GM18861 (cell line): ENCODE data around the gene EVI5.
"Not testable (repeated sequence)": the region's sequence is repeated elsewhere in the genome, so short reads cannot be mapped to it uniquely, and the experiment has no call there.

Source experiments
- ATAC-seq: cut with Tn5 transposase; IDR thresholded peaks from one replicate; pipeline ENCODE4 v1.9.1; 2021; ENCODE audit not compliant: unreplicated experiment

Gene EVI5

DNA sequence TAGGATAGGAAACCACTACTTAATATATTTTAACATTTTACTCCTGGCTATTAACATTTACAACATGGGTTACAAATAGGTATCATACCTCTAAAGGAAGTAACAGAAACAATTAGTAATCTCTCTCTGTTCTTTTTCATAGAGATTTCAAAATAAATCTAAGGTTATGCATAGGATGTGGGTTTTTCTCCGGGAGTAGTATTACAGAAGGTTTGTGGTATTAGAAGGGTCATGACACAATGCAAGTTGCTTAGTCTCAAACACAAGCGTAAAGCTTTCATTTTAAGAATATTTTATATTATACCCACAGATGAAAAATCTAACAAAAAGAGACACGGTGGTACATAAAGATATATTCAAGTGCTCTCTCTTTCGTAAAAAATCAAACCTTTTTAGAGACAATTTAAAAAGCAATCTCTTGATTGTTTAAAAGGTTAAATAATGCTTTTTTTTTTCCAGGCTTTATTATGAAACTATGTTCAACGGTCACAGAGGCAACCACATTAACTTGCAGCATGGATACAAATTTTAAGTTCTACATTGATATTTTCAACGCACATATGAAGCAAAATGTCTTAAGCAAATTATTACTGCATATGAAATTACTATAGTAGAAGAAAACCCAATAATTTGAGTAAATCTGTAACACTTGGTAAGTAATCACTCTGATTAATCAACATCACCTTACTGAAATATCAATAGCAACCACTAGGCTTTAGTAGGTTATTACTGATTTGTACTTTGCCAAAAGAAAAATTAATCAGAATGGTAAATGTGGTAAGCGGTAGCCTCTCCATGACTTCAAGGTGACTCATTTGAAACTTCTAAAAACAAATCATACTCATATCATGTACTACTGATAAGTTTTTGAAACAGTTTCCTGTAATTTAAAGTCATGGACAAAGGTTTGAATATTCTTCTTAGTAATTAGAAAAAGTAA, 200.8 kb downstream of the EVI5 start:
- ATAC-seq = peak; percentile 79

DNA sequence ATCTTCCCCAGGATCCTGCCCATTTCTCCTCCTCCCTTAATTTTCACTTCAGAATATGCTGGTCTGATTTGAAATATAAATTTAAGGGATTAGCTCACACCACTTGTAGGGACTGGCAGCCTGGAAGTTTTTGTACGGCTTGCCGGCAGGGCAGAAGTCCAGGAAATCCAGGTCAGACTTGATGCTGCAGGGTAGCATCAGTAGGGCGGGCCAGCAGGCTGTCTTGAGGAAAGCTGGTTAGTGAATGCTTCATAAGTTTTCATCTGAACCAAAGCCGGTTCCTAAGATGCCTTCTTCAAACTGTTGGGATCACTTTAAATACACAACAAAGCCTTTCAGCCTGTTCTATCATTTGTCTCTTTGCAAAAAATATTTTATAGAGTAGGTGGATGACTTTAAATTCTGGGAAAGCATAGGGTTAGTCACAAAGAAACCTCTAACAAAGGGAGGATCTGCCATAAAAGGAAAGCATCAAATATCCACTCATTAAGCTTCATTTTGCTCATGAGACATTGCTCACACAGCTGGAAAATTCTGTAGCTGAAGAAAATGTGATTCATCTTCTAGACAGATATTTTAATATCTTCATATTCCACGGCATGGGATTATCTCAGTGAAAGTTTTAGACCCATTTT, 207.5 kb downstream of the EVI5 start:
- ATAC-seq = no peak

DNA sequence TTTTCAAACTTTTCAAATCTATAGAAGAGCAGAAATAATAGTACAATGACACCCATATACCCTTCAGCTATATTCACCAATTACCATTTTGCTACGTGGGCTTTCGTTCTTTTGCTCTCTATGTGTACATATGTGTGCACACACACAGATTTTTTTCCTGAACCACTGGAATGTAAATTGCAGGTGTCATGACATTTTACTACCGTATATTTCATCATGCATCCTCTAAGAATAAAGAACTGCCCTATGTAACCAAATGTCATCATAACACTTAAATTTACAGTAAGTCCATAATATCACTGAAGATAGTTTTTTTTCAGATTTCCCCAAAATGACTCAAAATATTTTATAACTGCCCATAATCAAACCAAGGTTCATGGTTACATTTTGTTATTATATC, 209.8 kb downstream of the EVI5 start:
- ATAC-seq = no peak

DNA sequence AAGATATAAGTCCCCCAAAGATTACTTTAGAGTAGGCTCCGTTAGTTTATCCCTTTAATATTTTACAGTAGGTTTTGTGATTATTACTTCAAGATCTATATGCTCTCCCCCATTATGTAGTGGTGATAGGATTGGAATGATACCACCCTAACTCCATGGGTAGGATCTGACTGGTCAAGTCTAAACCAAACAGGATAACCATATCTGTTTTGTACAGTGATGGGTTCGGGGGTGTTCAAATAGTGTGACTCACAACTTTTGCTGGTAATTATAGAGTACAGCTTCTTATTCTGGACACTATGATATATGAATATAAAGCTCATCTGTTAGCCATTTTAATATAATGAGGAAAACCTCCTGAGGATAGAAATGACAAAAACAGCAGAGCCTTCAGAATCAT, 212.4 kb downstream of the EVI5 start:
- ATAC-seq = no peak

DNA sequence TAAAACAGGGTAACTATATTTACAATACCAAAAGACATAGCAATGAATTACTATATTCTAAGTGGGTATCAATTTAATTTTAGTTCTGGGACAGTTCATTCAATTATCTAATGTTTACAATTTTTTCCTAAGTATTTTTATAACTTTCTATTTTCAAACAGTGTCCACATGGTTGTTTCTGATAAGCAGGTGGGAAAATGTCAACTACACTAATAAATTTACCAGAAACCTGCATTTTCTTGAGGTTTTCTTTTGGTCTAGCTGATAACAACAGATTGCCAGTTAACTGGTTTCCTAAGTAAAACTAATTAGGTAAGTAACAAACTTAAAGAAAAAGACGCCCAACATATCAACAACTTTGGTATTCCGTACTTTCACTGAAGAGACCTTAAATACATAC, 213.3 kb downstream of the EVI5 start:
- no peak for ATAC-seq

DNA sequence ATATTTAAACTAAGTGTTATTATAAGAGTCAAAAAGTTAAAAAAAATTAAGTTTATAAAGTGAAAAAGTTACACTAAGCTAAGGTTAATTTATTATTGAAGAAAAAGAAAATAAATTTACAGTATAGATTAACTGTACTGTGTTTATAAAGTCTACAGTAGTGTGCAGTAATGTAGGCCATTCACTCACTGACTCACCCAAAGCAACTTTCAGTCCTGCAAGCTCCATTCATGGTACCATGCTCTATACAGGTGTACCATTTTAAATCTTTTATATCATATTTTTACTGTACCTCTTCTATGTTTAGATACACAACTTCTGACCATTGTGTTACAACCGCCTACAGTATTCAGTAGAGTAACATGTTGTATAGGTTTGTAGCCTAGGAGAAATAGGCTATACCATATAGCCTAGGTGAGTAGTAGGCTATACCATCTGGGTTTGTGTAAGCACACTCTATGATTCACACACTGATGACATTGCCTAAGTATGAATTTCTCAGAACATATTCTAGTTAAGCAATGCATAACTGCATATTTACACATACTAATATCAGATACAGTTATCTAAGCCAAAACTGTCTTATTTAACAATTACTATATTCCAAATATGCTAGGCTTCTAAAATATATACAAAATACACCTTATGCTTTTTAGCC, 217.6 kb downstream of the EVI5 start:
- no peak for ATAC-seq

DNA sequence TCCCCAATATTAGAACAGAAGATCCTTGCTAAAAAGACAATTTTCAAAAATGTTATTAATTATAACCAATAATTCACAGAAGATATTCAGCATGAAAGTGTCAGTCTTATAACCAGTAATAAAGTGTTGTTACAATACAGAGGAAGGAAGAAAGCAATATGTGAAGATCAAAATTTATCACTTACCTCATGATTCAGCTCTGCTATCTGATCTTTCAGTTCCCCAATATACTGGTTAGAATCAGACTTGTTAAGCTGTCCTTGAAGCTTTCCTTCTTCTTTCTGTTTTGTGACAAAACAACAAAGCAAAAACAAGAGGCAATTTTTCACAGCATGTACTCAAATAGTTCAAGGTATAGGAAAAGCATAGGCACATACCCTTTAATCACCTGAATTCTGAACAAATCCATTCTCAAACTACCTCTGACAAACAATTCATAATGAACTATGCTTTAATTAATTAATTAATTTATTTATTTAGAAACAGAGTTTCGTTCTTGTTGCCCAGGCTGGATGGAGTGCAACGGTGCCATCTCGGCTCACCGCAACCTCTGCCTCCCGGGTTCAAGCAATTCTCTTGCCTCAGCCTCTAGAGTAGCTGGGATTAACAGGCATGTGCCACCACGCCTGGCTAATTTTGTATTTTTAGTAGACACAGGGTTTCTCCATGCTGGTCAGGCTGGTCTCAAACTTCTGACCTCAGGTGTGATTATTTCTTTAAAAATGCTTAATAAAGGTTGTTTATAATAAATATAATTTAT, 221.3 kb downstream of the EVI5 start:
- peak; percentile 94 for ATAC-seq

DNA sequence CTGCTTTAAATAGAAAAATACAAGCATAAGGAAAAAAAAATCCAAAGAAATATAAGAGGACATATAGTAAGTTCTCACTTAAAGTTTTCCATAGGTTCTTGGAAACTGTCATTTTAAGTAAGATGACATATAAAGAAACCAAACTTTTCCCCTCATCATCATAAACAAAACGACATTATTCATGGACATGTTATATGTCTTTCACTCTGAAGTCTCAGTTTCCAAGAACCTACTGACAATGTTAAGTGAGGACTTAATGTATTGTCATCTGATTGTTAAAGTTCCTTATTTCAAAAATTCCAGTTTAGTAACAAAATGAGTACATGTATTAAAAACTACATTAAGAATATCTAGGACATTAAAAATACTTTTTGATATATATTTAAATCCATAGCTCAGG, 228.6 kb downstream of the EVI5 start:
- ATAC-seq = no peak

DNA sequence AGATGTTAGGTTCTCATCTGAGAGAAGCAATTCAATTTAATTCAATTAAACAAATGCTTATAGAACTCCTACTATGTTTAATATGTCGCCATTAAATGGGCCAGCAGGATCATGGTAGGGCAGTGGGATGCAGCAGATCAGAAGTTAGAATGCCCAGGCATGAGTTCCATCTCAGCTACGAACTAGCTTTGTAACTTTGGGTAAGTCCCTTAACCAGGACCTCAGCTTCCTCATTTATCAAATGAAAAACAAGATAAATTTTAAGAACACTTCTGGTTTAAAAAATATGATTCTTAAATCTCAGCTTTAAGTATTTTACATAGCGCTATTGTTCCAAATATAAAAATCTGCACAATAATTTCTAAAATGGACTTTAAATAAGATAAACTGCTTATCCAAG, 230.7 kb downstream of the EVI5 start:
- ATAC-seq = no peak

DNA sequence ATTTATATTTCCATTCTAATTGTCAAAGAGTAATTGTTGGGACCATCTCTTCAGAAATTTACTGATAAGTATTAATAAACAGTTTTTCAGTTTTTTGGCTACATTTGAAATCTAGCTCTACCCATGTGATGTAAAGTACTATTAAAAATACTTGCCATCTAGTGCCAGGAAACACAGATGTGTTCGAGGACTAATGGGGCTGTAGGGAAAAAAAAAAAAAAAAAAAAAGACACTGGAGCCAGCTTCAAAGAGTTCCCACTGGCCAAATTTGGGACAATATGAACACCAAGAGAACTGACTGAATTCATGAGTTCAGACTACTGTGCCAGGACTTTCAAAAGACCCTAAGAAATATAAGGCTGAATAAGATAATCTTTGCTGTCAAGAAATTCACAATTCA, 233.0 kb downstream of the EVI5 start:
- no peak for ATAC-seq

DNA sequence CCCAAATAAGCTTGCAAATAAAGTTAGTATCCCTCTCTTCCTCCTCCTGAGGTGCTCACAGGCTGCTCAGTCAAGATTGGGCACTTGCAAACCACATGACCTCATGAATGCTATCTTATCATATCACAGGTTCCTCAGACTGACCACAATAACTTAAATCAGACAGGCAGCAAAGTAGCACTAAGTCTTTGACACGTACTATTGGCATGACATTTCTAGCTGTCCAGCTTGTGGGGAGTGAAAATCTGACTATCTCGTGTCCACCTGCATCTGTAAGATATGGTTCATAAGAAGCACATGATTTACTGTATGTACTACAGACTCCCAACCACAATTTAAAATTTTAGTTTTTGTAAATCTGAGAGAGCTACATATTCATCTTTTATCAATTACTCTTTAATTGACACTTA, 240.1 kb downstream of the EVI5 start:
- no peak for ATAC-seq

DNA sequence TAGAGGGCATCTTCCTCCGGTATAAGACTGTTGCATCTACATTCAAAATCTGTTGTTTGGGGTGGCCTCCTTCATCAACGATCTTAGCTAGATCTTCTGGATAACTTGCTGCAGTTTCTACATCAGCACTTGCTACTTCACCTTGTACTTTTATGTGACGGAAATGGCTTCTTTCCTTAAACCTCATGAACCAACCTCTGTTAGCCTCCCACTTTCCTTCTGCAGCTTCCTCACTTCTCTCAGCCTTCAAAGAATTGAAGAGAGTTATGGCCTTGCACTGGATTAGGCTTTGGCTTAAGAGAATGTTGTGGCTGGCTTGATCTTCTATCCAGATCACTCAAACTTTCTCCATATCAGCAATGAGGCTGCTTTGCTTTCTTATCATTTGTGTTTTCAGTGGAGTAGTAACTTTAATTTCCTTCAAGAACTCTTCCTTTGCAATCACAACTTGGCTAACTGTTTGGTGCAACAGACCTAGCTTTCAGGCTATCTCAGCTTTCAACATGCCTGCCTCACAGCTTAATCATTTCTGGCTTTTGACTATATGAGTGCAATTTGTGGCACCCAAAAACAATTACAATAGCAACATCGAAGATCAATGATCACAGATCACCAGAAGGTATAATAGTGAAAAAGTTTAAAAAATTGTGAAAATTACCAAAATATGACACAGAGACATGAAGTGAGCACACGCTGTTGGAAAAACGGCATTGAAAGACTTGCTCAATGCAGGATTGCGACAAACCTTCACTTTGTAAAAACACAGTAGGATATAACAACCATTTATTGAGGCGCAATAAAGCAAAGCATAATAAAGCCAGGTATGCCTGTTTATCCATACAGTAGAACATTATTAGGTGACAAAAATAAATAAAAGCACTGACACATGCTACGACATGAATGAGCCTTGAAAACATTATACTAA, 241.5 kb downstream of the EVI5 start:
- no peak for ATAC-seq

DNA sequence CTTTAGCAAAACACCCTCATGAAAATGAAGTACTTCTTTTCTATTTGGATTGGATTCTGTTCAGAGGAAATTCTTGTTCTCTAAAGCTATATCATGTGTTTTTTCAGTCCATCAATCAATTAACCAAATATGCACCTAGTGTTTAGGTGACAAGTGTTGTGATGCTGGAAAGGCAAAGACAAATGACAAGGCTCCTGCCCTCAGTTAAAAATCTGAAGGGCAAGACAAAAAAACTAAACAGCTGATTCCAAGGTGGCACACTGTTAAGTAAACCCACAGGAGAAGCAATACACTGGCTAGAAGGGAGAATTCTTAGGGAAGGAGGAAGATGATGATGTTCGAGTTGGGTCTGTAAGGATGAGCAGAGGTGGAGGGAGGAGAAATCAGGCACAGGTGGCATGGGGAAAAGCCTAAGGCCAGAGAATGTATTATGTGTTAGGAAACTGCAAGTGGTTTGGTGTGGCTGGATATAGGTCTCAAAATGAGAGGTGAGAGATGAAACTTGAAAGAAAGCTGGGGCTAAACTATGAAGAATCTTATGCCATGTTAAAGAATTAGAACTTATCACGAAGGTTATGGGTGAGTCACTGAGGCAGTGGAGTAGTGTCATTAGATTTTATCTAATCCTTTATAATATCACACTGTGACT, 246.4 kb downstream of the EVI5 start:
- ATAC-seq = peak; percentile 29

DNA sequence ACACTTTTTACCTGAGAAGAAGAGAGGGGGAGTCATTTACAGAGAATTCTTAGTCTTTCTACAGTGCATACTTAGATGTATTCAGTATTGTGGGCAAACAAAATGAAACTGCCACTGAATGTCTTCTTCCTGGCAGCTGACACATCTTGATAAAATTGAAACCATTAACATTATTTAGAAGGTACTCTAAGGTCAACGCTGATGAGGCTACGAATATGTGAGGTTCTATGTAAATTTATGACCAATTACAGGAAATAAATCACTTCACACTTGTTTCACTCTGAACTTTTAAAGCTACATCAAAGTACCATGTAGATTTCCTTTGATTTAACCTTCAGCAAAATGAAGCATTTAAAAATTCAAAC, 246.9 kb downstream of the EVI5 start:
- ATAC-seq = peak; percentile 75

DNA sequence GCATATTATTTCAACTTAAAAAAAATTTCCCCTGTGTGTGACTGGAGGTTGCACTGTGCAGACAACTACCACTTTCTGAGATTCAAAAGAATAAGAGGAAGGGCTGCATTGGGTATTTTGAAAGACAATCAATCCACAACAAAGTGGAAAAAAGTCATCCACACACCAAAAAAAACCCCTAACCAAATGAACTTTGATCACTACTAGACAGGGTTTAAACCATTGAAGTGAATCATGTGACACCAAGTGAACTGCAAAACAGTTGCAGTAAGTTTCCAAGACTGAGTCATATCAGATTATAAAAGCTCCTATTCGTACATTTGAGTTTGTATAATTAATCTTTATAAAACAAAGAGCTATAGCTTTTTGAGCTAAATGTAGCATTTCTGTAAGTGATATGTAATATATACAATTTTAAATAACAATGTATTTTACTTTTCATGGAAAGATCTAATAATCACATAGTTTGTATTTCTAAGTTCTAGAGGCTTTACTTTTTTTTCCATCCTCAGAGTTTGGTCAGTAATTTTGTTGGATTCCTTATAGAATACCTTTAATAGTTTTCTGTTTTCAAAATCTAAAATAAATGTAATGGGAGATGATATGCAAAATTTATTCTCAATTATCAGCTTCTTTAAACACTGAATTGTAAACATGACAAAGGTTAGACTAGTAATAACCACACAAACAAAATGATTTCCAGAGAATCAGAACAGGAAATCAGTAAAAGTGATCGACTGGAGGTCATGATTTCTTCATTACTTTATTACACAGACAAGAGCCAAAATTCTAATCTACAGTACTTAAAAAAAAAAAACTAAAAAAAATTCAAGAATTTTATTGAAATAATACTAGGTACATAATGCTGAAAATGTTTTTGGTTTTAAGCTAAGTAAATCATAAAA, 247.7 kb downstream of the EVI5 start:
- peak; percentile 66 for ATAC-seq

DNA sequence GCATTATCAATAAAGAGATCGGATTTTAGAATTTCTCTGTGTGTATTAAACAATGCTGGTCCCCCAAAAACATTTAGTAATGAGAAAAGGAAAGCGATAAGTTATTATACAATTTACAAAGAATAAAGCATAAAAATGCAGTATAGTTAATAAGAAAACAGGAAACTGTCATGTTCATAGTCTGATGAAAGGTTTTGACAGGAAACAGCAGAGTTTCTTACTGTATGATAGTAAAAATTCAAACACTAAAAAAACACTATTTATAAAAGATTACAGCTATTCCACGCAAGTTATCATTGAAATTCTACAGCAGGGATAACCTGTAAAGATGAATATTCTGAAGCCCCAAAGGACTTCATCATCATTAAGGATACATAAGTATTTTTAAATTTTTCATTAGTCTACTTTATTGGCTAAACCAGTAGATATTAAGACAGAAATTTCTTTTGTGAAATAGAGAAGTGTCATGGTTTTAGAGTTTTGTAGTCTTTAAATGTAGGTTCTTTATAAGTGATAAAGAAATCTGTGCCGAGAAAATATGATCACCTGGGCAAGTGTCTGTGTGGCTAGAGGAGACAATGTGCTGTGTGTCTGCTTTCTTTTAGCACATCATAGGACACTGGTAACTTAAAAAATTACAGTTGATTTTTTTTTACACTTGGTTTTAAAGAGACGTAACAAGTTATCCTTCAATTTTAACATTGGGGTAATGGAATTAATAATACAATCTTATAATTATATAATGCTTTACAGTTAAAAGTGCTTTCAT, 248.5 kb downstream of the EVI5 start:
- ATAC-seq = peak; percentile 11

DNA sequence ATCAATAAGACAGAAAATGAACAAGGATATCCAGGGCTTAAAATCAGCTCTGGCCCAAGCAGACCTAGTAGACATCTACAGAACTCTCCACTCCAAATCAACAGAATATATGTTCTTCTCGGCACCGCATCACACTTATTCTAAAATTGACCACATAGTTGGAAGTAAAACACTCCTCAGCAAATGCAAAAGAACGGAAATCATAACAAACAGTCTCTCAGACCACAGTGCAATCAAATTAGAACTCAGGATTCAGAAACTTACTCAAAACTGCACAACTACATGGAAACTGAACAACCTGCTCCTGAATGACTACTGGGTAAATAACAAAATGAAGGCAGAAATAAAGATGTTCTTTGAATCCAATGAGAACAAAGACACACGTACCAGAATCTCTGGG, 252.5 kb downstream of the EVI5 start:
- ATAC-seq = not testable (repeated sequence)

DNA sequence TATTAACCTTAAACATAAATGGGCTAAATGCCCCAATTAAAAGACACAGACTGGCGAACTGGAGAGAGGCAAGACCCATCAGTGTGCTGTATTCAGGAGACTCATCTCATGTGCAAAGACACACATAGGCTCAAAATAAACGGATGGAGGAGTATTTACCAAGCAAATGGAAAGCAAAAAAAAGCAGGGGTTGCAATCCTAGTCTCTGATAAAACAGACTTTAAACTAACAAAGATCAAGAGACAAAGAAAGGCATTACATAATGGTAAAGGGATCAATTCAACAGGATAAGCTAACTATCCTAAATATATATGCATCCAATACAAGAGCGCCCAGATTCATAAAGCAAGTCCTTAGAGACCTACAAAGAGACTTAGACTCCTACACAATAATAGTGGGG, 253.0 kb downstream of the EVI5 start:
- ATAC-seq = not testable (repeated sequence)
